ENCODE data around the gene SELENON.

DNA sequence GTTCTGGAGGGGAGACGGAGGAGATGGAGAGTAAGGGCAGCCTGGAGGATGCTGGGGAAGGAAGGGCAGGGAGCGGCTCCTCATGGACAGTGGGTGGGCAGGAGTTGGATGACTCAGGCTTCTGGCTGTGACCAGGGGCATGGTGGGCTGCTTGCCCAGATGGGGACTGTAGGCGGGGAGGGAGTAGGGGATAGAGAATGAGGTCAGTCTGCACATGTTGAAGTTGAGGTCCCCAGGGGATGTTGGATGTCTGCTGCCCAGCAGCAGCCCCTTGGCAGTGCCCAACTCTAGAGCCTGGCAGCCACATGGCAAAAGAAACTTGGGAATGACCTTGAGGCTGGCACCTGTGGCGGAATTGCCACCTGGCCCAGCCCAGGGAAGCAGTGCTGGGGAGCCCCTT, 6.4 kb downstream of the SELENON start:
- TF ChIP-seq EZH2phosphoT487 (IDR thresholded peaks at IDR 0.05; ENCODE audit: low read depth, severe bottlenecking, unreplicated experiment): no peak
- TF ChIP-seq, protein P1, sequence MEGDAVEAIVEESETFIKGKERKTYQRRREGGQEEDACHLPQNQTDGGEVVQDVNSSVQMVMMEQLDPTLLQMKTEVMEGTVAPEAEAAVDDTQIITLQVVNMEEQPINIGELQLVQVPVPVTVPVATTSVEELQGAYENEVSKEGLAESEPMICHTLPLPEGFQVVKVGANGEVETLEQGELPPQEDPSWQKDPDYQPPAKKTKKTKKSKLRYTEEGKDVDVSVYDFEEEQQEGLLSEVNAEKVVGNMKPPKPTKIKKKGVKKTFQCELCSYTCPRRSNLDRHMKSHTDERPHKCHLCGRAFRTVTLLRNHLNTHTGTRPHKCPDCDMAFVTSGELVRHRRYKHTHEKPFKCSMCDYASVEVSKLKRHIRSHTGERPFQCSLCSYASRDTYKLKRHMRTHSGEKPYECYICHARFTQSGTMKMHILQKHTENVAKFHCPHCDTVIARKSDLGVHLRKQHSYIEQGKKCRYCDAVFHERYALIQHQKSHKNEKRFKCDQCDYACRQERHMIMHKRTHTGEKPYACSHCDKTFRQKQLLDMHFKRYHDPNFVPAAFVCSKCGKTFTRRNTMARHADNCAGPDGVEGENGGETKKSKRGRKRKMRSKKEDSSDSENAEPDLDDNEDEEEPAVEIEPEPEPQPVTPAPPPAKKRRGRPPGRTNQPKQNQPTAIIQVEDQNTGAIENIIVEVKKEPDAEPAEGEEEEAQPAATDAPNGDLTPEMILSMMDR (IDR thresholded peaks at IDR 0.05; ENCODE audit: poor library complexity): no peak

All from hepatocyte (in vitro differentiated cells).